ENCODE data around the gene CCR3.

The CCR3 gene

GRCh38 chr3:46242120-46242519, at the start of gene CCR3:
Gene CCR3 (plus strand): TSS chr3:46242460. CDS start chr3:46265159, 22,699 bp downstream.
- Histone ChIP-seq H3K36me3 (ENCODE audit: insufficient read depth, insufficient read length, low read length) (no peaks in the 10 kb centered on the region), H3K4me3 (ENCODE audit: insufficient read length, low read depth) (no peak within 1 kb of the TSS), H3K27me3 (ENCODE audit: insufficient read depth, insufficient read length) (no peaks in the 10 kb centered on the region), H3K9ac (ENCODE audit: insufficient read length, low read depth) (no peak within 1 kb of the TSS), H3K9me3 (ENCODE audit: insufficient read depth, low read length) (no peaks in the 10 kb centered on the region), H3K4me1 (ENCODE audit: insufficient read depth, insufficient read length) (no peaks in the 10 kb centered on the region)
- DNase-seq (ENCODE audit: low read depth, low spot score): no peak
- TF ChIP-seq ZNF274 (IDR thresholded peaks at IDR 0.05; ENCODE audit: low read depth, low read length) (no peak), YY1 (IDR thresholded peaks at IDR 0.05; ENCODE audit: insufficient read depth, insufficient read length) (no peak), SUZ12 (IDR thresholded peaks at IDR 0.05; ENCODE audit: extremely low read depth, insufficient read depth, insufficient read length) (no peak)

- peaks cover 22% of the 10 kb centered on the region for H3K9me3 ChIP-seq (ENCODE audit: insufficient read depth, low read length)
- H3K4me1 ChIP-seq (ENCODE audit: insufficient read depth, insufficient read length): no peaks in the 10 kb centered on the region
- no peak overlapping the region for H3K9ac ChIP-seq (ENCODE audit: insufficient read length, low read depth)
- no peaks in the 10 kb centered on the region for H3K27me3 ChIP-seq (ENCODE audit: insufficient read depth, insufficient read length)
- no peak overlapping the region for H3K4me3 ChIP-seq (ENCODE audit: insufficient read length, low read depth)
- no peaks in the 10 kb centered on the region for H3K36me3 ChIP-seq (ENCODE audit: insufficient read depth, insufficient read length, low read length)
- no peak for DNase-seq (ENCODE audit: low read depth, low spot score)
- TF ChIP-seq ZNF274 (IDR thresholded peaks at IDR 0.05; ENCODE audit: low read depth, low read length) (no peak), YY1 (IDR thresholded peaks at IDR 0.05; ENCODE audit: insufficient read depth, insufficient read length) (no peak), SUZ12 (IDR thresholded peaks at IDR 0.05; ENCODE audit: extremely low read depth, insufficient read depth, insufficient read length) (no peak)
These were observed 49.3 kb upstream of the CCR3 start for GRCh38 chr3:46192939-46193338.

GRCh38 chr3:46193436-46193835, 48.8 kb upstream of the CCR3 start:
- no peak for DNase-seq (ENCODE audit: low read depth, low spot score)
- no peaks in the 10 kb centered on the region for H3K4me1 ChIP-seq (ENCODE audit: insufficient read depth, insufficient read length)
- H3K4me3 ChIP-seq (ENCODE audit: insufficient read length, low read depth): no peak overlapping the region
- H3K9ac ChIP-seq (ENCODE audit: insufficient read length, low read depth): no peak overlapping the region
- H3K9me3 ChIP-seq (ENCODE audit: insufficient read depth, low read length): peaks cover 22% of the 10 kb centered on the region
- no peak for TF ChIP-seq YY1 (IDR thresholded peaks at IDR 0.05; ENCODE audit: insufficient read depth, insufficient read length)
- no peaks in the 10 kb centered on the region for H3K36me3 ChIP-seq (ENCODE audit: insufficient read depth, insufficient read length, low read length)
- no peaks in the 10 kb centered on the region for H3K27me3 ChIP-seq (ENCODE audit: insufficient read depth, insufficient read length)

- Histone ChIP-seq H3K36me3 (ENCODE audit: insufficient read depth, insufficient read length, low read length) (no peaks in the 10 kb centered on the region), H3K9ac (ENCODE audit: insufficient read length, low read depth) (no peak overlapping the region), H3K9me3 (ENCODE audit: insufficient read depth, low read length) (peaks cover 22% of the 10 kb centered on the region), H3K4me3 (ENCODE audit: insufficient read length, low read depth) (no peak overlapping the region), H3K4me1 (ENCODE audit: insufficient read depth, insufficient read length) (no peaks in the 10 kb centered on the region), H3K27me3 (ENCODE audit: insufficient read depth, insufficient read length) (no peaks in the 10 kb centered on the region)
- DNase-seq (ENCODE audit: low read depth, low spot score): no peak
- TF ChIP-seq ZNF274 (IDR thresholded peaks at IDR 0.05; ENCODE audit: low read depth, low read length) (no peak), SUZ12 (IDR thresholded peaks at IDR 0.05; ENCODE audit: extremely low read depth, insufficient read depth, insufficient read length) (no peak), YY1 (IDR thresholded peaks at IDR 0.05; ENCODE audit: insufficient read depth, insufficient read length) (no peak)
These were observed 47.2 kb upstream of the CCR3 start for GRCh38 chr3:46194868-46195553.

- Histone ChIP-seq H3K4me3 (ENCODE audit: insufficient read length, low read depth) (no peak overlapping the region), H3K27me3 (ENCODE audit: insufficient read depth, insufficient read length) (no peaks in the 10 kb centered on the region), H3K36me3 (ENCODE audit: insufficient read depth, insufficient read length, low read length) (no peaks in the 10 kb centered on the region), H3K9me3 (ENCODE audit: insufficient read depth, low read length) (peaks cover 22% of the 10 kb centered on the region), H3K4me1 (ENCODE audit: insufficient read depth, insufficient read length) (no peaks in the 10 kb centered on the region), H3K9ac (ENCODE audit: insufficient read length, low read depth) (no peak overlapping the region)
- no peak for DNase-seq (ENCODE audit: low read depth, low spot score)
- TF ChIP-seq YY1 (IDR thresholded peaks at IDR 0.05; ENCODE audit: insufficient read depth, insufficient read length) (no peak), ZNF274 (IDR thresholded peaks at IDR 0.05; ENCODE audit: low read depth, low read length) (no peak), SUZ12 (IDR thresholded peaks at IDR 0.05; ENCODE audit: extremely low read depth, insufficient read depth, insufficient read length) (no peak)
These were observed 45.9 kb upstream of the CCR3 start for GRCh38 chr3:46196261-46196957.

- Histone ChIP-seq H3K9me3 (ENCODE audit: insufficient read depth, low read length) (no peaks in the 10 kb centered on the region; the same call in 1 of the 2 replicates), H3K27me3 (ENCODE audit: insufficient read depth, insufficient read length) (no peaks in the 10 kb centered on the region), H3K36me3 (ENCODE audit: insufficient read depth, insufficient read length, low read length) (no peaks in the 10 kb centered on the region), H3K4me3 (ENCODE audit: insufficient read length, low read depth) (no peak overlapping the region), H3K9ac (ENCODE audit: insufficient read length, low read depth) (no peak overlapping the region), H3K4me1 (ENCODE audit: insufficient read depth, insufficient read length) (no peaks in the 10 kb centered on the region)
- no peak for DNase-seq (ENCODE audit: low read depth, low spot score)
- TF ChIP-seq ZNF274 (IDR thresholded peaks at IDR 0.05; ENCODE audit: low read depth, low read length) (no peak), YY1 (IDR thresholded peaks at IDR 0.05; ENCODE audit: insufficient read depth, insufficient read length) (no peak), SUZ12 (IDR thresholded peaks at IDR 0.05; ENCODE audit: extremely low read depth, insufficient read depth, insufficient read length) (no peak)
These were observed 42.0 kb upstream of the CCR3 start for GRCh38 chr3:46200211-46200610.

- Histone ChIP-seq H3K4me1 (ENCODE audit: insufficient read depth, insufficient read length) (no peaks in the 10 kb centered on the region), H3K27me3 (ENCODE audit: insufficient read depth, insufficient read length) (no peaks in the 10 kb centered on the region), H3K9me3 (ENCODE audit: insufficient read depth, low read length) (no peaks in the 10 kb centered on the region; the same call in 1 of the 2 replicates), H3K9ac (ENCODE audit: insufficient read length, low read depth) (no peak overlapping the region), H3K4me3 (ENCODE audit: insufficient read length, low read depth) (no peak overlapping the region), H3K36me3 (ENCODE audit: insufficient read depth, insufficient read length, low read length) (no peaks in the 10 kb centered on the region)
- DNase-seq (ENCODE audit: low read depth, low spot score): no peak
- TF ChIP-seq SUZ12 (IDR thresholded peaks at IDR 0.05; ENCODE audit: extremely low read depth, insufficient read depth, insufficient read length) (no peak), ZNF274 (IDR thresholded peaks at IDR 0.05; ENCODE audit: low read depth, low read length) (no peak), YY1 (IDR thresholded peaks at IDR 0.05; ENCODE audit: insufficient read depth, insufficient read length) (no peak)
These were observed 41.5 kb upstream of the CCR3 start for GRCh38 chr3:46200790-46201189.

Measured in NT2/D1 (cell line).